Tibial nerve (tissue), 4 donors: ENCODE data around the gene CNOT8. TPM values are rescaled to one million over a fixed set of nuclear protein-coding genes. Genes with fewer than 3 reads are reported as not detected.

Experiments
- DNase-seq, 2 donors: peaks; one replicate each; pipeline ENCODE4 v3.0.0-alpha.2; 2019; ENCODE audit warnings: low spot score in 2 of 2
- H3K27ac ChIP-seq, 4 donors: fragments of 200-600 bp; sonication (generic) in 3 of 4; one replicate each; pipeline ENCODE4 v1.5.1; 2017 to 2019; ENCODE audit warnings: mild to moderate bottlenecking in 1 of 4
- H3K27me3 ChIP-seq, 2 donors: fragments of 200-600 bp; sonication (generic) in 1 of 2; one replicate each; pipeline versions ENCODE4 v1.5.1 to v1.6.0; 2017 to 2019
- H3K36me3 ChIP-seq, 3 donors: fragments of 200-600 bp; sonication (generic); one replicate each; pipeline ENCODE4 v1.5.1; 2018 to 2019
- H3K4me1 ChIP-seq, 4 donors: fragments of 200-600 bp; sonication (generic) in 3 of 4; one replicate each; pipeline ENCODE4 v1.5.1; 2017 to 2019
- H3K4me3 ChIP-seq, 4 donors: fragments of 200-600 bp; sonication (generic) in 3 of 4; one replicate each; pipeline ENCODE4 v1.5.1; 2017 to 2019; ENCODE audit warnings: mild to moderate bottlenecking in 1 of 4, moderate library complexity in 1 of 4
- H3K9me3 ChIP-seq, 4 donors: fragments of 200-600 bp; sonication (generic) in 3 of 4; one replicate each; pipeline ENCODE4 v1.5.1; 2017 to 2019
- EP300 ChIP-seq, 2 donors: sonication (generic); formaldehyde crosslinking; IDR thresholded peaks; one replicate each; pipeline ENCODE4 v1.6.1; 2017; ENCODE audit warnings: antibody characterized with exemption in 2 of 2, mild to moderate bottlenecking in 1 of 2
- POLR2A ChIP-seq, 2 donors: fragments of 450-650 bp; IDR thresholded peaks; one replicate each; pipeline ENCODE4 v1.6.1; 2017; ENCODE audit warnings: antibody characterized with exemption in 2 of 2, mild to moderate bottlenecking in 2 of 2, moderate library complexity in 2 of 2
- WGBS, 2 donors: methylation state at CpG; one replicate each; pipeline ENCODE4 v1.1.5; 2018; 5-methylcytosine and 5-hydroxymethylcytosine counted together
- total RNA-seq, 4 donors: library from RNA; depleted of rRNA; stranded (reverse); fragments of >200 nt; gene quantifications; one replicate each; pipeline ENCODE4 v1.1.0, GENCODE V29; 2016
- TF ChIP-seq, protein P1 (sequence below), 5 experiments: fragments of 200-600 bp in 3 of 5; fragments of 450-650 bp in 2 of 5; sonication (generic) in 3 of 5; IDR thresholded peaks; one replicate each; pipeline ENCODE4 v1.5.1; 2016 to 2019; ENCODE audit warnings: antibody characterized with exemption in 5 of 5, mild to moderate bottlenecking in 3 of 5, moderate library complexity in 2 of 5

The CNOT8 gene
- total RNA-seq, 4 donors from 2014 or later: 83.9 to 136 (median 102) TPM

GRCh38 chr5:154884424-154884823 lies 26.0 kb downstream of the CNOT8 start:
- H3K4me1 ChIP-seq: no peaks in the 10 kb centered on the region
- peaks cover 0 to 35% (median 11%) of the 10 kb centered on the region in 4 donors for H3K9me3 ChIP-seq
- H3K27ac ChIP-seq: no peak overlapping the region
- H3K4me3 ChIP-seq: no peak overlapping the region
- H3K27me3 ChIP-seq: no peaks in the 10 kb centered on the region
- TF ChIP-seq, protein P1, sequence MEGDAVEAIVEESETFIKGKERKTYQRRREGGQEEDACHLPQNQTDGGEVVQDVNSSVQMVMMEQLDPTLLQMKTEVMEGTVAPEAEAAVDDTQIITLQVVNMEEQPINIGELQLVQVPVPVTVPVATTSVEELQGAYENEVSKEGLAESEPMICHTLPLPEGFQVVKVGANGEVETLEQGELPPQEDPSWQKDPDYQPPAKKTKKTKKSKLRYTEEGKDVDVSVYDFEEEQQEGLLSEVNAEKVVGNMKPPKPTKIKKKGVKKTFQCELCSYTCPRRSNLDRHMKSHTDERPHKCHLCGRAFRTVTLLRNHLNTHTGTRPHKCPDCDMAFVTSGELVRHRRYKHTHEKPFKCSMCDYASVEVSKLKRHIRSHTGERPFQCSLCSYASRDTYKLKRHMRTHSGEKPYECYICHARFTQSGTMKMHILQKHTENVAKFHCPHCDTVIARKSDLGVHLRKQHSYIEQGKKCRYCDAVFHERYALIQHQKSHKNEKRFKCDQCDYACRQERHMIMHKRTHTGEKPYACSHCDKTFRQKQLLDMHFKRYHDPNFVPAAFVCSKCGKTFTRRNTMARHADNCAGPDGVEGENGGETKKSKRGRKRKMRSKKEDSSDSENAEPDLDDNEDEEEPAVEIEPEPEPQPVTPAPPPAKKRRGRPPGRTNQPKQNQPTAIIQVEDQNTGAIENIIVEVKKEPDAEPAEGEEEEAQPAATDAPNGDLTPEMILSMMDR (IDR thresholded peaks at IDR 0.05): no peak
- no peak for TF ChIP-seq EP300 (IDR thresholded peaks at IDR 0.05)
- TF ChIP-seq POLR2A (IDR thresholded peaks at IDR 0.05): no peak
- H3K36me3 ChIP-seq: peaks cover 10 to 78% (median 27%) of the 10 kb centered on the region in 3 donors
- DNase-seq: no peak
- 77 to 84% methylated on average over 8 of the region's 8 CpGs for WGBS, 2 donors

- H3K4me1 ChIP-seq: no peaks in the 10 kb centered on the region
- WGBS, 2 donors: 89 to 91% methylated on average over 2 of the region's 2 CpGs
- TF ChIP-seq, protein P1 (IDR thresholded peaks at IDR 0.05): no peak
- TF ChIP-seq POLR2A (IDR thresholded peaks at IDR 0.05) (no peak), EP300 (IDR thresholded peaks at IDR 0.05) (no peak)
- DNase-seq: no peak
- H3K9me3 ChIP-seq: peaks cover 0 to 31% (median 11%) of the 10 kb centered on the region in 4 donors
- no peaks in the 10 kb centered on the region for H3K27me3 ChIP-seq
- no peak overlapping the region for H3K27ac ChIP-seq
- H3K36me3 ChIP-seq: peaks cover 13 to 81% (median 37%) of the 10 kb centered on the region in 3 donors
- no peak overlapping the region for H3K4me3 ChIP-seq
Observed at GRCh38 chr5:154885439-154885838, 27.0 kb downstream of the CNOT8 start.

DNA sequence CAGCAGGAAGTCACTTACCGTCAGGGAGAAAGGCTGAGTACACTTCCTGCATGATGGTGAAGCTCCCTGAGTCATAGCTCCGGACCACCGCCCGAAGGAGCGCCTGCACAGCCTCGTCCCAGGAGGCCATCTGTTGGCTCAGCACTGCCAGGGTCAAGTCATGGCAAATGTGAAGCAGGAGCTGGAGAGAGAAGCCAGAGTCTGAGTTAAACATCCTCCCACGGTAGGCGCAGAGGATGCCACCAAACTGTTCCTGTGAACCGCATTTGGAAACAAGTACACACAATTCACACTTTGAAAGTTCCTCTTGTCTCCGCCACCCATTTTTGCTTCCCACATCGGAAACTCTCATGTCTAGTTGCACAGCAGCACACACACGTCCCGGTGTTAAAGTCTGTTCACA lies 33.9 kb downstream of the CNOT8 start:
- DNase-seq: no peak
- Histone ChIP-seq H3K4me3 (no peak overlapping the region), H3K4me1 (no peaks in the 10 kb centered on the region), H3K36me3 (peaks cover 15 to 100% (median 61%) of the 10 kb centered on the region in 3 donors), H3K27me3 (no peaks in the 10 kb centered on the region), H3K9me3 (no peaks in the 10 kb centered on the region), H3K27ac (no peak overlapping the region)
- TF ChIP-seq, protein P1 (IDR thresholded peaks at IDR 0.05): no peak
- TF ChIP-seq EP300 (IDR thresholded peaks at IDR 0.05) (no peak), POLR2A (IDR thresholded peaks at IDR 0.05) (no peak)
- WGBS, 2 donors: 83% methylated on average over 13 of the region's 13 CpGs

DNA sequence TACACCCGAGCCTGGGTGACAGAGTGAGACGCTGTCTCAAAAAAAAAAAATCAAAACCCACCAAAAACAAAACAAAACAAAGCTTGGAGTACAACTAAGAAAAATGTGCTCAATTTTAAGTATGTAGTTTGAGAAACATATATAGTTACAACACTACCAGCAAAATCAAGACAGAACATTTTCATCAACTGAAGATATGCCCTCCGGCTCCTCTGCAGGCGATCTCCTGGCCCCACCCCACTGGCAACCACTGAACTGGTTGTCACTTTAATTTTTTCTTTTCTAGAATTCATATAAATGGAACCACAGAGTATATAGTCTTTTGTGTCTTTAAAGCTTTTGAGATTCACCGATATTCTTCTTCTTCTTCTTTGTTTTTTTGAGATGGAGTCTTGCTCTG lies 35.0 kb downstream of the CNOT8 start:
- DNase-seq: no peak
- Histone ChIP-seq H3K27me3 (no peaks in the 10 kb centered on the region), H3K4me1 (peaks cover 0 to 4% (median 1%) of the 10 kb centered on the region in 4 donors), H3K4me3 (no peak overlapping the region), H3K9me3 (no peaks in the 10 kb centered on the region), H3K36me3 (peaks cover 15 to 100% (median 52%) of the 10 kb centered on the region in 3 donors), H3K27ac (no peak overlapping the region)
- WGBS, 2 donors: 86% methylated on average over 5 of the region's 5 CpGs
- no peak for TF ChIP-seq EP300 (IDR thresholded peaks at IDR 0.05)
- TF ChIP-seq, protein P1 (IDR thresholded peaks at IDR 0.05): no peak
- TF ChIP-seq POLR2A (IDR thresholded peaks at IDR 0.05): no peak

DNA sequence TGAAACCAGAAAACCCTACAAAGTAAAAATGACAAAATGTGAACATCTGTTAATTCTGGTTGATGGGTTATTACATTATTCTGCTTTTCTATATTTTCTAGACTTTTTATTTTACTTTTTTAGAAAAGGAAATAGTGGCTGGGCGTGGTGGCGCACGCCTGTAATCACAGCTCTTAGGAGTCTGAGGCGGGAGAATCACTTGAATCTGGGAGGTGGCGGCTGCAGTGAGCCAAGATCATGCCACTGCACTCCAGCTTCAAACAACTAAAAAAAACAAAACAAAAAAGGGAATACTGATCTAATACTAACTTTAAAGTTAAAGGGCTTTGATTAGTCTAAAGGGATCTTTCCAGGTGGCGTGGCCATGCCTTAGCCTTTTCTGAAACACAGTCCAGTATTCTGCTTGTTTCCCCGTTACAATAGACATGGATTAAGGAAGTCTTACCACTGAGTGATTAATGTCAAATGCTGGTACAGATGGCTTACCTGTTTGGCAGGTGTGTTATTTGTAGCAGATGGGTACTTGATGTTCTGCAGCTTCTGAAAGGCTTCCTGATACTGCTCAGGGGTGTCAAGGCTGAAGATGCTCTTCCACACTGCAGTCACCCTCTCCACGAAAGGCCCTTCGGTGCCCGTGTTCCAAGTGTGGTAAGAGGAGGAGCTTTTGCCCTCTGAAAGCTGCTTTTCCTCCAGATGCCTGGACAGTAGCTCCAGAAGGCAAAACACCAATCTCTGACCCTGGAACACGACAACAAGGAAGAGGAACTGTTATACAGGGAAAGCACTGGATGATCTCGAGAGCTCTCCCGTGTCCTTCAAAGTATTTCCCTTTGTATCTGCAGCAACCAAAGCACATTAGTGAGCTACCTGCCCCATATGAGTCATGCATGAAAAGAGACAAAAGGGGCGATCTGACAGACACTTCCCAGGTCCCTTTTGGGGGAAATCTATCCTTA lies 37.5 kb downstream of the CNOT8 start:
- DNase-seq: no peak
- Histone ChIP-seq H3K4me3 (no peak overlapping the region), H3K36me3 (peaks cover 7 to 100% (median 38%) of the 10 kb centered on the region in 3 donors), H3K9me3 (no peaks in the 10 kb centered on the region), H3K27me3 (no peaks in the 10 kb centered on the region), H3K4me1 (peaks cover 0 to 18% (median 5%) of the 10 kb centered on the region in 4 donors), H3K27ac (peak overlapping the region in 1 of 4 donors; percentile 86)
- TF ChIP-seq EP300 (IDR thresholded peaks at IDR 0.05): no peak
- TF ChIP-seq, protein P1 (IDR thresholded peaks at IDR 0.05): no peak
- TF ChIP-seq POLR2A (IDR thresholded peaks at IDR 0.05): no peak
- WGBS, 2 donors: 77 to 88% methylated on average over 14 of the region's 14 CpGs
